D721Med (cell line): ENCODE data around the gene SPATS2.

Experiments used
- DNase-seq: peaks from one replicate; pipeline ENCODE4 v3.0.0; 2011; ENCODE audit warnings: low spot score; ENCODE audit not compliant: insufficient read length
- FAIRE-seq: peaks from 2 replicates; lab custom pipeline; 2011; peaks lifted over from hg19 to GRCh38; lab: Jason Lieb, UNC
- TF ChIP-seq, protein P1 (sequence below): IDR thresholded peaks from 2 replicates; pipeline ENCODE4 v1.5.1; 2012; ENCODE audit warnings: mild to moderate bottlenecking, control low read depth; ENCODE audit not compliant: insufficient read depth; ENCODE audit errors: missing control alignments

The SPATS2 gene

DNA sequence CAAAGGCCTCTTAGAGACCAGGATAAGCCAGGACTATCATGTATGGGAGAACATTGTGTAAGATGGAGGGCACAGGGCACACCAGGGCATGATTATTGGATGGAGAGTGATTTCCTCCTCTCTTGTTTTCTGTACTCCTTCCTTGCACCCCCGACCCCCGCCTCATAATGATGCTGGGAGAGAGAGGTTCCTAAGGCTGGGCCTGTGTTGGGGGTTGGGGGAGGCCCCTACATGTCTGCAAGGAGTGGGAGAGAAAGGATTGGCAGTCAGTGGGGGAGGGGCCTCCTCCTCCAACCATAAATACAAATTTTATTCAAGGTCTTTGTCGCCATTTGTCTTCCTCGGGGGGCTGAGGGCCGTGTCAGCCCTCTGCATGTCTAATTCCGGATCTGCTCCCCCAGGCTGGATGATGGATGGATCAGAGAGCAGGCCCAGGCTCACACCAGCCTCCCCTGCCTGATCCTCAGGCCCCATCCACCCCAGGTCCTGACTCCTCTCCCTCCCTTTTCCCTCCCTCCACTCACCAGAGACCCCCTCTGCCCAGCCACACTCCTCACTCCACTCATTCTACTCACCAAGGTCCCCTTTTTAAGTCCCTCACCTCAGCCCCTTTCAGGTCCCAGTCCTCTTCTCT, 28.3 kb upstream of the SPATS2 start:
- FAIRE-seq (no peak), DNase-seq (no peak)
- TF ChIP-seq, protein P1, sequence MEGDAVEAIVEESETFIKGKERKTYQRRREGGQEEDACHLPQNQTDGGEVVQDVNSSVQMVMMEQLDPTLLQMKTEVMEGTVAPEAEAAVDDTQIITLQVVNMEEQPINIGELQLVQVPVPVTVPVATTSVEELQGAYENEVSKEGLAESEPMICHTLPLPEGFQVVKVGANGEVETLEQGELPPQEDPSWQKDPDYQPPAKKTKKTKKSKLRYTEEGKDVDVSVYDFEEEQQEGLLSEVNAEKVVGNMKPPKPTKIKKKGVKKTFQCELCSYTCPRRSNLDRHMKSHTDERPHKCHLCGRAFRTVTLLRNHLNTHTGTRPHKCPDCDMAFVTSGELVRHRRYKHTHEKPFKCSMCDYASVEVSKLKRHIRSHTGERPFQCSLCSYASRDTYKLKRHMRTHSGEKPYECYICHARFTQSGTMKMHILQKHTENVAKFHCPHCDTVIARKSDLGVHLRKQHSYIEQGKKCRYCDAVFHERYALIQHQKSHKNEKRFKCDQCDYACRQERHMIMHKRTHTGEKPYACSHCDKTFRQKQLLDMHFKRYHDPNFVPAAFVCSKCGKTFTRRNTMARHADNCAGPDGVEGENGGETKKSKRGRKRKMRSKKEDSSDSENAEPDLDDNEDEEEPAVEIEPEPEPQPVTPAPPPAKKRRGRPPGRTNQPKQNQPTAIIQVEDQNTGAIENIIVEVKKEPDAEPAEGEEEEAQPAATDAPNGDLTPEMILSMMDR: no peak

DNA sequence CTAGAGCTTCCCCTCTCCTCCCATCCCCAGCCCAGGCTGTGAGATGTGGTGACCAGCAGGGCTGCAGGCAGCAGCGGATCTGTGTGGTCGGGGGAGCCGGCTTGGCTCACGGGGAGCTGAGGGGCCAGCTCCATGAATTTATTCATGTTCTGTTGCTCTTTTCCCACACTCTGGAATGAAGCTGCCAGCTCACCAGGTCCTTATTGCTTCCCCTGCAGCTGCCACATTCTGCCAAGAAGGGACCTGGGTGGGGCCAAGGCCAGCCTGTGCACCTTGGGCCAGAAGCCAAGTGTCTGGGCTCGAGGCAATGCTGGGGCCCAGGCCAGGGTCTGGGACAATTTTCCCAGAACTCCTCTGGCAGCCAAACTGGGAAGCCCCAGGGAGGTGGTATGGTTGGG, 27.8 kb upstream of the SPATS2 start:
- TF ChIP-seq, protein P1: no peak
- FAIRE-seq (no peak), DNase-seq (no peak)

DNA sequence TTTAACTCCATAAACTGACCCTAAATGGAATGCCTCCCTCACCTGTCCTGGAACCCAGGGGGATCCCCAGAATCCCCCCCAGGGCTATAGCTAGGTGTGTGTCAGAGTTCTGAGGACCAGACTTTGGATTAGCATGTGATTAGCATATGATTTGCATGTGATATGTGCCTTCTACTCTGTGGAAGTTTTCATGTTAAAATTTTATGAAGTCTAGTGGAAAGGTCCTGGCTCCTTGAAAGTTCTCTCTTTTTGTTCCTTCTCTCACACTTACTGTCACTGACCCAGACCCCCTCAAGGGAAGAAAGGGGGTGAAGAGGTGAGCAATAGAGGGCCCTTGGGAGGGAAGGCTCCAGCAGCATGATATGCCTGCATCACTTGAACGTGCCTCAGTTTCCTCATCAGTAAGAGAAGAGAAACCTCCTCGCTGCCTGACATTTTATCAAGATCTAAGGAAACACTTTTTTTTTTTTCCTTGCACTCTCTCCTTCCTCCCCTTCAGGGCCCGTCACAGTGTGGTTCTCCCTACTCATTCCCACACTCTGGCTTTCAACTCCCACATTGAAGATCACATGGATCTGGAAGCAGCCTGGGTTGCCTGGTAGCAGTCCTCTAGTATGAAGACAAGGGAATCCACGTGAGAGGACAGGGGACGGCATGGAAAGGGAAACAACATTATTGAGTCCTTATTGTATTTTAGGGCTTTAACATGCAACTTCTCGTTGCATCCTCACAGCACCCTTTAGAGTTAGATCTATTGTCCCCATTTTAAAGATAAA, 27.0 kb upstream of the SPATS2 start:
- FAIRE-seq (no peak), DNase-seq (no peak)
- TF ChIP-seq, protein P1: no peak

DNA sequence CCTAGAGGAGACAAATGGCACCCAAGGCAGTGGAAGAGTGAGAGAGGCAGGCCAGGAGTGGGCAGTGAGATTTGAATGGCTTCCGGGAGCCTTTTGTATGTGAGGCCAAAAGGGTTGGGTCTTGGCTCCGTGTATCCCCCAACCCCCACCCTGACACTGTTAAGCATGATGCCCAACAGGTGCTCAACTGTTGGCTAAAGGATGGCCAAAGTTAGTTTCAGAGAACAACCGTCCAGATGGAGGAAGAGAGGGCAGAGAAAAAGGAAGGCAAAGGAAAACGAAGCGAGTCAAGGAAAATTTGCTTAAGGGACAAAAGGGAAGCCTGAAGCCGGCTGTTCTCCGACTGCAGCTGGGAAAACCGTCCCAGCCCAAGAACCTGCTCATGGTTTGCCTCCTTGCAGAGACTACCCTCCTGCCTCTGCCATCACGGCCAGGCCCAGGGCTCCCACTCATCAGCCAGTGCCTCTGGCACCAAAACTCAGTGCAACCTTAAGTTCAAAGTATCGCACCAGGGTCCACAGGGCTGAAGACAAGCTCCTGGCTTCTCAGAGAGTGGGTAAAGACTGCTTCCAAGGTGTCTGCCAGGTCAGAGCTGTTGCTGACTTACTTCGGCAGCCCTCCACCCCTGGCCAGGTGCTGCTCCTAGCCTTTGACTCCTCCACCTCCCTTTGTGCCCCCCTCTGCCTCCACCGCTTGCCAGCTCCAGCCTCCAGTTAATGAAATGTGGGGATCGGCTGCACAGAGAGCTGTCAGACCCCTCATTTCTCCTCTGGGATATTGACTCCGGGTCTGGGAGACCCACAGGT, 26.1 kb upstream of the SPATS2 start:
- DNase-seq (no peak), FAIRE-seq (no peak)

DNA sequence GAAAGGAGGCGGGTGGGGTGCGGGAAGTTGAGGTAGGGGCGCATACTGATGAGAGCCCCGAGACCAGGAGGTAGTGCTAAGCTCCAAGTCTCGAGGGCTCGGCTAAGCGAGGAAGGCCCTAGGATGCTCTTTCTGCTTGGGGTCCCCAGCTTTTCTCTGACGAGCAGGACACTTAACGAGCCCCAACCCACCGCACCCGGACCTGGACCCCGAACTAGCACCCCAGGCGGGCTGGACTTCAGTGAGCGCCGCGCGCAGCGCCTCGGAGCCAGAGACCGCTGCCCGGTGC, 25.5 kb upstream of the SPATS2 start:
- DNase-seq (no peak), FAIRE-seq (no peak)

More for the DNA sequence above, 26.1 kb upstream of the SPATS2 start:
- TF ChIP-seq, protein P1: no peak

DNA sequence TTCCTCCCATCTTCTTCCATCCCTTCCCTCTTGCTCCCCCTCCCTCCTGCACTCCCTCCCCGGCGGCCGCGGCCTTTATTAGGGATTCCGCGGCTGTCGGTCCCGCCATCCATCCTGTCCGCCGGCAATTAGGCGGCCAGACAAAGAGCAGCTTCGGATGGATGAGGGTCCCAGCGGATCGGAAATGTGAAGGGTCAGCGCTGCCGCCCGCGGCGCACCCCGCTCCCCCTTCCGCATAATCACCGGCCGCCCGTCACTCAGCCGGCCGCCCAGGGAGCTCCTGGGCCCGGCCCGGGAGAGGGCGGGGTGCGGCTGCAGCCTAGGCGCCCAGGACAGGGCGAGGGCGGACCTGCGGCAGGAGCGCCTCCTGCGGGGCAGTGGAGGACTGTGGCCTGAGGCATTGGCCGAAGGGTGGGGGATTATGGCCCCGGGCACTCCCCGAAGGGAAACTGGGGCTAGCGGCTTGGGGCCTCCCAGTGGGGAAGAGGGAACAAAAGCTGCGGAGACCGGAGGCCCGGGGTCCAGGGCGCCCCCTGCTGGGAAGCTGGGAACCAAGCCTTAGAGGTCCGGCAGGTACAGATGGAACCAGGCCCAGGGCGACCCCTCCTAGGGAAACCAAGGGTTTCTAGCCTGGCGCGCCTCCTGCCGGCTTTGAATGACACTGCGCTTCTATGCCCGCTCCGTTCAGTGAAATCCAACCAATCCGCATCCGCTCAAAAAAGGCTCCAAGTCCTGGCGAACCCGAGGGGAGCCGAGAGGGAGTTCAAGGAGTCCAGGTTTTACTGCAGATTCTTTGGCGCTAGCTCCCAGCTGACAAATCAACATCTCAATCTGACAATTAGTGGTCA, 25.0 kb upstream of the SPATS2 start:
- FAIRE-seq: no peak
- TF ChIP-seq, protein P1: peak; percentile 83
- DNase-seq: peak; percentile 93

More for the DNA sequence above, 25.5 kb upstream of the SPATS2 start:
- TF ChIP-seq, protein P1: no peak
